ENCODE data around the gene PLIN3.

PLIN3 gene

DNA sequence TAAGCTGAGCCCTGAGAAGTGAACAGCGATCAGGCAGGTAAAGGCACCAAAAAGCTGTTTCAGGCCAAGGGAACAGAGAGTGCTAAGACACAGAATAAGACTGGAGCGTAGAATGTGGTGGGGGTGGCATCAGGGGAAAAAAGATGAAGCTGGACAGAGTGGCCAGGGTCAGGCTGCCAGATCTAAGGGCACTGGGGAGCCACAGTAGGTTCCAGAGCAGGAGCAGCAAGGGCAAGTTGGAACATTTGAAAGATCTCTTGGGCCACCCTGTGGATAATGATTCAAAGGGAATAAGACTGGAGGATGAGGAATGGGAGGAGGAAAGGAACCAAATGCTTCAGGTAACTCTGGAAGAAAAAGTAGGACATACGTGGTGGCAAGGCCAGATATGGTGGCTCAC, 6.5 kb upstream of the PLIN3 start:
- Histone ChIP-seq H3K4me2 (ENCODE audit: low read length) (no peak overlapping the region), H3K4me3 (ENCODE audit: low read depth, low read length, poor library complexity, severe bottlenecking) (no peak overlapping the region), H3K9ac (ENCODE audit: low read length) (no peak overlapping the region), H3K9me3 (ENCODE audit: low read length) (no peaks in the 10 kb centered on the region), H3K79me2 (ENCODE audit: insufficient read depth, low read length) (no peaks in the 10 kb centered on the region), H3K27me3 (ENCODE audit: insufficient read depth, low read length) (no peaks in the 10 kb centered on the region), H3K27ac (ENCODE audit: low read depth, low read length, poor library complexity, severe bottlenecking) (no peak overlapping the region), H3K9me2 (ENCODE audit: low read depth, low read length) (no peaks in the 10 kb centered on the region), H2AFZ (ENCODE audit: low read length) (no peak overlapping the region), H3K36me3 (ENCODE audit: insufficient read depth, low read length) (no peaks in the 10 kb centered on the region), H4K20me1 (ENCODE audit: insufficient read depth, low read length) (no peaks in the 10 kb centered on the region), H3F3A (ENCODE audit: insufficient read depth, low read length) (no peaks in the 10 kb centered on the region), H3K4me1 (ENCODE audit: insufficient read depth, low read length, severe bottlenecking) (peaks cover 26% of the 10 kb centered on the region)
- TF ChIP-seq, protein P1, sequence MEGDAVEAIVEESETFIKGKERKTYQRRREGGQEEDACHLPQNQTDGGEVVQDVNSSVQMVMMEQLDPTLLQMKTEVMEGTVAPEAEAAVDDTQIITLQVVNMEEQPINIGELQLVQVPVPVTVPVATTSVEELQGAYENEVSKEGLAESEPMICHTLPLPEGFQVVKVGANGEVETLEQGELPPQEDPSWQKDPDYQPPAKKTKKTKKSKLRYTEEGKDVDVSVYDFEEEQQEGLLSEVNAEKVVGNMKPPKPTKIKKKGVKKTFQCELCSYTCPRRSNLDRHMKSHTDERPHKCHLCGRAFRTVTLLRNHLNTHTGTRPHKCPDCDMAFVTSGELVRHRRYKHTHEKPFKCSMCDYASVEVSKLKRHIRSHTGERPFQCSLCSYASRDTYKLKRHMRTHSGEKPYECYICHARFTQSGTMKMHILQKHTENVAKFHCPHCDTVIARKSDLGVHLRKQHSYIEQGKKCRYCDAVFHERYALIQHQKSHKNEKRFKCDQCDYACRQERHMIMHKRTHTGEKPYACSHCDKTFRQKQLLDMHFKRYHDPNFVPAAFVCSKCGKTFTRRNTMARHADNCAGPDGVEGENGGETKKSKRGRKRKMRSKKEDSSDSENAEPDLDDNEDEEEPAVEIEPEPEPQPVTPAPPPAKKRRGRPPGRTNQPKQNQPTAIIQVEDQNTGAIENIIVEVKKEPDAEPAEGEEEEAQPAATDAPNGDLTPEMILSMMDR (IDR thresholded peaks at IDR 0.05; ENCODE audit: low read length) = no peak
- no peak for TF ChIP-seq EZH2 (IDR thresholded peaks at IDR 0.05; ENCODE audit: borderline replicate concordance, low read length)

- Histone ChIP-seq H3K9ac (ENCODE audit: low read length) (no peak overlapping the region), H3K9me3 (ENCODE audit: low read length) (no peaks in the 10 kb centered on the region), H3K9me2 (ENCODE audit: low read depth, low read length) (no peaks in the 10 kb centered on the region), H3K27me3 (ENCODE audit: insufficient read depth, low read length) (no peaks in the 10 kb centered on the region), H3K4me2 (ENCODE audit: low read length) (no peak overlapping the region), H3K4me1 (ENCODE audit: insufficient read depth, low read length, severe bottlenecking) (peaks cover 12% of the 10 kb centered on the region), H4K20me1 (ENCODE audit: insufficient read depth, low read length) (no peaks in the 10 kb centered on the region), H3K36me3 (ENCODE audit: insufficient read depth, low read length) (no peaks in the 10 kb centered on the region), H3K27ac (ENCODE audit: low read depth, low read length, poor library complexity, severe bottlenecking) (no peak overlapping the region), H2AFZ (ENCODE audit: low read length) (no peak overlapping the region), H3K4me3 (ENCODE audit: low read depth, low read length, poor library complexity, severe bottlenecking) (no peak overlapping the region), H3K79me2 (ENCODE audit: insufficient read depth, low read length) (no peaks in the 10 kb centered on the region), H3F3A (ENCODE audit: insufficient read depth, low read length) (no peaks in the 10 kb centered on the region)
- TF ChIP-seq, protein P1 (IDR thresholded peaks at IDR 0.05; ENCODE audit: low read length) = no peak
- no peak for TF ChIP-seq EZH2 (IDR thresholded peaks at IDR 0.05; ENCODE audit: borderline replicate concordance, low read length)
Observed at GRCh38 chr19:4871711-4872110, 4.2 kb upstream of the PLIN3 start.

- H2AFZ ChIP-seq (ENCODE audit: low read length) = no peak overlapping the region
- H3K9me3 ChIP-seq (ENCODE audit: low read length) = no peaks in the 10 kb centered on the region
- no peak overlapping the region for H3K27ac ChIP-seq (ENCODE audit: low read depth, low read length, poor library complexity, severe bottlenecking)
- H3F3A ChIP-seq (ENCODE audit: insufficient read depth, low read length) = no peaks in the 10 kb centered on the region
- H3K27me3 ChIP-seq (ENCODE audit: insufficient read depth, low read length) = no peaks in the 10 kb centered on the region
- H3K9me2 ChIP-seq (ENCODE audit: low read depth, low read length) = no peaks in the 10 kb centered on the region
- TF ChIP-seq, protein P1 (IDR thresholded peaks at IDR 0.05; ENCODE audit: low read length) = no peak
- no peak for TF ChIP-seq EZH2 (IDR thresholded peaks at IDR 0.05; ENCODE audit: borderline replicate concordance, low read length)
- H3K4me2 ChIP-seq (ENCODE audit: low read length) = no peak overlapping the region
- no peak overlapping the region for H3K4me3 ChIP-seq (ENCODE audit: low read depth, low read length, poor library complexity, severe bottlenecking)
- peaks cover 16% of the 10 kb centered on the region for H3K4me1 ChIP-seq (ENCODE audit: insufficient read depth, low read length, severe bottlenecking)
- H4K20me1 ChIP-seq (ENCODE audit: insufficient read depth, low read length) = no peaks in the 10 kb centered on the region
- H3K36me3 ChIP-seq (ENCODE audit: insufficient read depth, low read length) = no peaks in the 10 kb centered on the region
- no peaks in the 10 kb centered on the region for H3K79me2 ChIP-seq (ENCODE audit: insufficient read depth, low read length)
- H3K9ac ChIP-seq (ENCODE audit: low read length) = no peak overlapping the region
Observed at GRCh38 chr19:4870025-4870700, 2.7 kb upstream of the PLIN3 start.

Measured in OCI-LY1 (cell line).